ENCODE results near the gene B4GALNT1. TPM values are rescaled to one million over a fixed set of nuclear protein-coding genes. Genes with fewer than 3 reads are reported as not detected.
"Not testable (repeated sequence)": the region's sequence is repeated elsewhere in the genome, so short reads cannot be mapped to it uniquely, and the experiment has no call there.

The B4GALNT1 gene
- polyA plus RNA-seq, 1 experiment = 1.8 TPM

DNA sequence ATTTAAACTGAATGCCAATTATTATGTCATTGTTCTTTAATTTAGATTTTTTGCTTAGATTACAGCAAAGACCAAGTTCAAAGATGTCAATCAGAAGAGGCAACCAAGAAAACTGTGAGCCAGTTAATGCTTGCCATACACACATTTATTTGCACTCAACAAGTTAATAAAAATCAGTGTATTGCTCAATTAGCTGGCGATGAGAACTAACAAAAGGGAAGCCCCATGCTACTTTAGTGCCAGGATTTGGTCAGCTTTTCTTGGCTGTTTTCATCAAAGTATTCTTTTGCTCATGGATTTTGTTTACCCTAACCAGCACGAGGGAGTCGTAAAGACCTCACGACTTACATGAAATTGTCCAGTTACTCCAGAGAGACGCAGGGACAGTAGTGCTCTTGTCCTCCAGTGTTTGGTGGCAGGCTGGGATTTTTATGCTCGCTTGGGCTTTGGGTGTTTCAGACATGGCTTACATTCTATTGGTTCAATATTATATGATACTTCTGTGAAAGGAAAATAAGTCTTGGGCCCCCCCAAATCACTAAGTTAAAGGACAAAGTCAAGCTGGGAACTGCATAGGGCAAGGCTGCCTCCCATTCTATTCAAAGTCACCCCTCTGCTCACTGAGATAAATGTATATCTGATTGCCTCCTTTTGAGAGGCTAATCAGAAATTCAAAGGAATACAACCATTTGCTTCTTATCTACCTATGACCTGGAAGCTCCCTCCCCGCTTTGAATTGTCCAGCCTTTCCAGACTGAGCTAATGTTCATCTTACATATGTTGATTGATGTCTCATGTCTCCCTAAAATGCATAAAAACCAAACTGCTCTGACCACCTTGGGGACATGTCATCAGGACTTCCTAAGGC, 7.4 kb upstream of the B4GALNT1 start:
- H3K27me3 ChIP-seq (ENCODE audit: control insufficient read depth, insufficient read depth, low read length) = peaks cover 9% of the 10 kb centered on the region
- CTCF ChIA-PET = interaction anchor here (1.2 to 2.5 kb wide), 2 partner anchors 7 to 57 kb away, joined by 6 to 12 read pairs; partner anchors contain the start of gene B4GALNT1

DNA sequence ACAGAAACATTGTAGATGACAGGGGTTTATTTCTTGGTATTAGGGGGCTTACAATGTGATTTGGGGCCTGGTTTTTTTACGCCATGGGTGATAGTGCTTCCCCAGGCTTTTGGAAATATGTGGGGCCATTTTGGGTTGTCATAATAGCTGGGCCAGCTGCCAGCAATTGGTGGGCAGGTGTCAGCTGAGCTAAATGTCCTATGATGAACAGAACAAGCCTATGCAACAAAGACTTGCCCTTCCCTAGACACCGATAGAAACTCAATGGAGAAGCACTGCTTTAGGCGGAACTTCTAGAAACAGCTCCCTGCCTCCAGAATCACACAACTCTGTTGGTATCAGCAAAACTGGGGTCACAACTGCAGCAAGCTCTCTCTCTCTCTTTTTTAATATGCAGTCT, 5.1 kb upstream of the B4GALNT1 start:
- no peak for DNase-seq (ENCODE audit: low read depth, low spot score)
- H3K9me3 ChIP-seq (ENCODE audit: control insufficient read depth, insufficient read depth, low read length) = no peaks in the 10 kb centered on the region
- H3K27ac ChIP-seq (ENCODE audit: low read depth, low read length) = no peak overlapping the region
- H3K27me3 ChIP-seq (ENCODE audit: control insufficient read depth, insufficient read depth, low read length) = peaks cover 13% of the 10 kb centered on the region
- ChIA-PET CTCF (interaction anchor here (0.6 to 2.1 kb wide), 2 partner anchors 17 to 54 kb away, joined by 5 to 20 read pairs; no protein-coding TSS in a partner anchor), POLR2A (no interaction called here)
- TF ChIP-seq, protein P1, sequence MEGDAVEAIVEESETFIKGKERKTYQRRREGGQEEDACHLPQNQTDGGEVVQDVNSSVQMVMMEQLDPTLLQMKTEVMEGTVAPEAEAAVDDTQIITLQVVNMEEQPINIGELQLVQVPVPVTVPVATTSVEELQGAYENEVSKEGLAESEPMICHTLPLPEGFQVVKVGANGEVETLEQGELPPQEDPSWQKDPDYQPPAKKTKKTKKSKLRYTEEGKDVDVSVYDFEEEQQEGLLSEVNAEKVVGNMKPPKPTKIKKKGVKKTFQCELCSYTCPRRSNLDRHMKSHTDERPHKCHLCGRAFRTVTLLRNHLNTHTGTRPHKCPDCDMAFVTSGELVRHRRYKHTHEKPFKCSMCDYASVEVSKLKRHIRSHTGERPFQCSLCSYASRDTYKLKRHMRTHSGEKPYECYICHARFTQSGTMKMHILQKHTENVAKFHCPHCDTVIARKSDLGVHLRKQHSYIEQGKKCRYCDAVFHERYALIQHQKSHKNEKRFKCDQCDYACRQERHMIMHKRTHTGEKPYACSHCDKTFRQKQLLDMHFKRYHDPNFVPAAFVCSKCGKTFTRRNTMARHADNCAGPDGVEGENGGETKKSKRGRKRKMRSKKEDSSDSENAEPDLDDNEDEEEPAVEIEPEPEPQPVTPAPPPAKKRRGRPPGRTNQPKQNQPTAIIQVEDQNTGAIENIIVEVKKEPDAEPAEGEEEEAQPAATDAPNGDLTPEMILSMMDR (IDR thresholded peaks at IDR 0.05; ENCODE audit: low read depth, low read length) = no peak
- no peak overlapping the region for H3K4me3 ChIP-seq (ENCODE audit: low read depth, low read length)

More for the DNA sequence above, 7.4 kb upstream of the B4GALNT1 start:
- Histone ChIP-seq H3K27ac (ENCODE audit: low read depth, low read length) (no peak overlapping the region), H3K4me3 (ENCODE audit: low read depth, low read length) (no peak overlapping the region), H3K9me3 (ENCODE audit: control insufficient read depth, insufficient read depth, low read length) (peaks cover 4% of the 10 kb centered on the region; the same call in 1 of the 2 replicates)
- no peak for DNase-seq (ENCODE audit: low read depth, low spot score)
- POLR2A ChIA-PET = no interaction called here
- TF ChIP-seq, protein P1 (IDR thresholded peaks at IDR 0.05; ENCODE audit: low read depth, low read length) = no peak

DNA sequence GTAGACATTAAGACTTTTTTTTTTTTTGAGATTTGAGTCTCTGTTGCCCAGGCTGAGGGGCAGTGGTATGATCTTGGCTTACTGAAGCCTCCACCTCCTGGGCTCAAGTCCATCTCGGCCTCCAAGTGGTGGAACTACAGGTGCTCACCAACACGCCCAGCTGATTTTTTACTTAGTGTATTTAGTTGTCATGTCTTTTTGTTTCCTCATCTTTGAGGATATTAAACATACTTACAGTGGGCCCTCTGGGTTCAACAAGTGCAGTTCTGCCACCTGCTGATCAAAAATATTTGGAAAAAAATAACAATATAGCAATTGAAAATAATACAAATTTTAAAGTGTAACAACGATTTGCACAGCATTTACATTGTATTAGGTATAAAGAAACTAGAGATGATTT, 4.4 kb upstream of the B4GALNT1 start:
- Histone ChIP-seq H3K4me3 (ENCODE audit: low read depth, low read length) (no peak overlapping the region), H3K27me3 (ENCODE audit: control insufficient read depth, insufficient read depth, low read length) (peaks cover 15% of the 10 kb centered on the region), H3K27ac (ENCODE audit: low read depth, low read length) (no peak overlapping the region), H3K9me3 (ENCODE audit: control insufficient read depth, insufficient read depth, low read length) (no peaks in the 10 kb centered on the region)
- TF ChIP-seq, protein P1 (IDR thresholded peaks at IDR 0.05; ENCODE audit: low read depth, low read length) = no peak
- ChIA-PET POLR2A (no interaction called here), CTCF (interaction anchor here (0.6 to 2.1 kb wide), 4 partner anchors 15 to 873 kb away, joined by 3 to 20 read pairs (median 5); no protein-coding TSS in a partner anchor)
- DNase-seq (ENCODE audit: low read depth, low spot score) = no peak

DNA sequence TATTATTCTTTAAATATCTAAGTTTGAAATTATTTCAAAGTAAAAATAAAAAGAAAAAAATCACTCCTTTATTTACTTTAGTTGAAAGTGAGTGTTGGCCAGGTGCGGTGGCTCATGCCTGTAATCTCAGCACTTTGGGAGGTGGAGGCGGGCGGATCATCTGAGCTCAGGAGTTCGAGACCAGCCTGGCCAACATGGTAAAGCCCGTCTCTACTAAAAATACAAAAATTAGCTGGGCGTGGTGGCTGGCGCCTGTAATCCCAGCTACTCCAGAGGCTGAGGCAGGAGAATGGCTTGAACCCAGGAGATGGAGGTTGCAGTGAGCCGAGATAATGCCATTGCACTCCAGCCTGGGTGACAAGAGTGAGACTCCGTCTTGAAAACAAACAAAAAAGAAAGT, 3.7 kb upstream of the B4GALNT1 start:
- DNase-seq (ENCODE audit: low read depth, low spot score); POLR2A ChIA-PET; H3K4me3 ChIP-seq (ENCODE audit: low read depth, low read length); H3K9me3 ChIP-seq (ENCODE audit: control insufficient read depth, insufficient read depth, low read length); H3K27ac ChIP-seq (ENCODE audit: low read depth, low read length): not testable (repeated sequence)
- H3K27me3 ChIP-seq (ENCODE audit: control insufficient read depth, insufficient read depth, low read length) = peaks cover 21% of the 10 kb centered on the region
- CTCF ChIA-PET = interaction anchor here (0.6 to 2.1 kb wide), 4 partner anchors 14 to 873 kb away, joined by 3 to 20 read pairs (median 5); no protein-coding TSS in a partner anchor

DNA sequence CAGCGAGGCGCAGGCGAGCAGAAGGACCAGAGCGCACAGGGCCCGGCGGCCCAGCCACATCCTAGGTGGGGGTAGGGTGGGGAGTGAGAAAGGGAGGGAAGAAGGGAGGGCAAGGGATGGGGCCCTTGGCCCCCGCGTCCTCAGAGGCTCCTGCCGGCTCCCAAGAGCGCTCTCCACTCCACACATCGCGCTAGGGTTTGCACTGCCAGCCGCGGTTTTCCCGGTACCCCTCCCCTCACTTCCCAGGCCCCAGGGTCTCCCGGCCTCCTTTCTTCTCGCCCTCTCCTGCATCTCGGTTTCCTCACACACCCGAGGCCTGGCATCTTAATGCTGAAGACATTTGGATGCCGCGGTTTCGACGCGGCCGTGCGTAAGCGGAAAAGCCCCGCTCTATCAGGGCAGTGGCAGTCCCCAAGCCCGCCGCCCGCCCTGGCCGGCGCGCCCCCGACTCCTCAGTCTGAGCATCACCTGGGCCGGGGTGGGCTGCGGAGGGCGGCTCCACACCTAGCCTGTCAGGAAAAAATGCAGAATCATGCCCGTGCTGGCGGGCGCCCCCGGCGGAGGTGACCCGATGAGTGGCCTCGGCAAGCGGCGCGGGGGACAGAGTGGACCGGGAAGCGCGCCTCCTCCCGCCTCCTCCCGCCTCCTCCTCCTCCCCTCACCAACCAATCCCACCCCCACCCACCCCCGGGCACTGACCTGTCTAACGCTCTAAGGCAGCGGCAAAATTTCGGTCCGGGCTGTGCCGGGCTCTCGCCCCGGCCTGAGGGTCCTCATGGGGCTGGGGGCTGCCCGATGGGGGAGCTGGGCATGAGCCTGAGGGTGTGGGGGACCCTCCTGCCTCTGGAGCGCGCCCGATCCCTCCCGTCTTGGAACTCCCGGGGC, 686 bp downstream of the B4GALNT1 start:
- DNase-seq (ENCODE audit: low read depth, low spot score) = no peak
- Histone ChIP-seq H3K9me3 (ENCODE audit: control insufficient read depth, insufficient read depth, low read length) (peaks cover 4% of the 10 kb centered on the region; the same call in 1 of the 2 replicates), H3K27me3 (ENCODE audit: control insufficient read depth, insufficient read depth, low read length) (peaks cover 38% of the 10 kb centered on the region), H3K4me3 (ENCODE audit: low read depth, low read length) (peak overlapping the region; percentile 59), H3K27ac (ENCODE audit: low read depth, low read length) (no peak overlapping the region)
- TF ChIP-seq, protein P1 (IDR thresholded peaks at IDR 0.05; ENCODE audit: low read depth, low read length) = no peak
- POLR2A ChIA-PET = no interaction called here
- CTCF ChIA-PET = interaction anchor here (0.5 to 3.1 kb wide), 21 partner anchors 7 to 1416 kb away, joined by 3 to 59 read pairs (median 5); partner anchors contain the start of gene DCTN2

Measured in AG04450 (cell line).